PC-9 (cell line): Measurements from ENCODE around the gene KRT37.

Experiments
- EZH2 ChIP-seq: fragments of 200-600 bp; sonication (generic); IDR thresholded peaks from 2 replicates; pipeline ENCODE4 v1.8.0; 2017; ENCODE audit warnings: antibody characterized with exemption, low read depth
- TF ChIP-seq, protein P1 (sequence below): fragments of 200-600 bp; sonication (generic); conservative IDR thresholded peaks from 2 replicates; pipeline ENCODE4 v1.6.1; 2017; ENCODE audit warnings: mixed run types, antibody characterized with exemption, mild to moderate bottlenecking, moderate library complexity

DNA sequence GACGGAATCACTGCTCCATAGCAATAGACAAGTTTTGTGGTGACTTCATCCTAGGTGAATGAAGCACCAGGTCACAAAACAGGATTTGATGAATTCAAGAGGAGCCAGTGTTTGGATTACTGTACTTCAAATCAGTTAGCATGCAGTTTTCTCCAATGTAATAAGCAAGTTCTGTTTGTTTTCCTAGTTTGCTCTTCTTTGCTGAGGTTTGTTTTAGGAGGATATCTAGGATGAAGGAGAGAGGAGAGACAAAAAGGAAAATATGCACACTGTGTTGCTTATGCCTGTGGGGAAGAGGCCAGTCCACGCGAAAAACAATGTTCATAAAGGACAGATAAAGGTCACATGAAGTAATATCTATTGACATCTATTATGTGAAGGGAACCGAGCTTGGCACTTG is 9.0 kb downstream of the KRT37 start:
- TF ChIP-seq EZH2, result no peak
- TF ChIP-seq, protein P1, sequence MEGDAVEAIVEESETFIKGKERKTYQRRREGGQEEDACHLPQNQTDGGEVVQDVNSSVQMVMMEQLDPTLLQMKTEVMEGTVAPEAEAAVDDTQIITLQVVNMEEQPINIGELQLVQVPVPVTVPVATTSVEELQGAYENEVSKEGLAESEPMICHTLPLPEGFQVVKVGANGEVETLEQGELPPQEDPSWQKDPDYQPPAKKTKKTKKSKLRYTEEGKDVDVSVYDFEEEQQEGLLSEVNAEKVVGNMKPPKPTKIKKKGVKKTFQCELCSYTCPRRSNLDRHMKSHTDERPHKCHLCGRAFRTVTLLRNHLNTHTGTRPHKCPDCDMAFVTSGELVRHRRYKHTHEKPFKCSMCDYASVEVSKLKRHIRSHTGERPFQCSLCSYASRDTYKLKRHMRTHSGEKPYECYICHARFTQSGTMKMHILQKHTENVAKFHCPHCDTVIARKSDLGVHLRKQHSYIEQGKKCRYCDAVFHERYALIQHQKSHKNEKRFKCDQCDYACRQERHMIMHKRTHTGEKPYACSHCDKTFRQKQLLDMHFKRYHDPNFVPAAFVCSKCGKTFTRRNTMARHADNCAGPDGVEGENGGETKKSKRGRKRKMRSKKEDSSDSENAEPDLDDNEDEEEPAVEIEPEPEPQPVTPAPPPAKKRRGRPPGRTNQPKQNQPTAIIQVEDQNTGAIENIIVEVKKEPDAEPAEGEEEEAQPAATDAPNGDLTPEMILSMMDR, result no peak
